Sigmoid colon (tissue), 7 donors: ENCODE results near the gene TNFRSF11A. TPM values are rescaled to one million over a fixed set of nuclear protein-coding genes. Genes with fewer than 3 reads are reported as not detected.

Experiments used
- DNase-seq: peaks from one replicate; pipeline ENCODE4 v3.0.0-alpha.2; 2019
- H3K27ac ChIP-seq, 4 donors: fragments of 200-600 bp; sonication (generic); one replicate each; pipeline ENCODE4 v1.5.1; 2016 to 2019; ENCODE audit warnings: mild to moderate bottlenecking in 1 of 4
- H3K27me3 ChIP-seq, 3 donors: fragments of 200-600 bp; sonication (generic); one replicate each; pipeline ENCODE4 v1.5.1; 2019; ENCODE audit warnings: mild to moderate bottlenecking in 1 of 3
- H3K36me3 ChIP-seq, 4 donors: fragments of 200-600 bp; sonication (generic); one replicate each; pipeline ENCODE4 v1.5.1; 2016 to 2019
- H3K4me1 ChIP-seq, 4 donors: fragments of 200-600 bp; sonication (generic); one replicate each; pipeline ENCODE4 v1.5.1; 2017 to 2019
- H3K4me3 ChIP-seq, 4 donors: fragments of 200-600 bp; sonication (generic); one replicate each; pipeline ENCODE4 v1.5.1; 2017 to 2019; ENCODE audit warnings: mild to moderate bottlenecking in 2 of 4, moderate library complexity in 1 of 4
- H3K9me3 ChIP-seq, 4 donors: fragments of 200-600 bp in 3 of 4; sonication (generic) in 3 of 4; one replicate each; pipeline versions ENCODE4 v1.5.1 to v1.6.1; 2013 to 2019
- EP300 ChIP-seq, 4 donors: sonication (generic); formaldehyde crosslinking; IDR thresholded peaks; one replicate each; pipeline ENCODE4 v1.6.1; 2017; ENCODE audit warnings: antibody characterized with exemption in 4 of 4
- POLR2A ChIP-seq, 2 donors: fragments of 450-650 bp; IDR thresholded peaks; one replicate each; pipeline ENCODE4 v1.6.1; 2016; ENCODE audit warnings: antibody characterized with exemption in 2 of 2, mild to moderate bottlenecking in 2 of 2, moderate library complexity in 2 of 2
- POLR2AphosphoS5 ChIP-seq, 4 donors: sonication (generic); formaldehyde crosslinking; IDR thresholded peaks; one replicate each; pipeline ENCODE4 v1.6.1; 2017; ENCODE audit warnings: antibody characterized with exemption in 4 of 4
- WGBS, 2 donors: extraction: QIAGEN DNeasy Blood & Tissue Kit; methylation state at CpG; one replicate each; pipeline ENCODE4 v1.1.7; 2013; 5-methylcytosine and 5-hydroxymethylcytosine counted together
- intact Hi-C: fragments of 100-400 bp; cut with DNase I; formaldehyde crosslinking; loops from one replicate; pipeline ENCODE4 v1.15.1; 2023
- polyA plus RNA-seq, 3 donors: library from polyadenylated mRNA; stranded (reverse); fragments of 200-250 nt; gene quantifications; one replicate each; pipeline ENCODE4 v1.2.3, GENCODE V29; 2013
- total RNA-seq, 4 donors: library from RNA; depleted of rRNA; stranded (reverse); fragments of >200 nt; gene quantifications; one replicate each; pipeline ENCODE4 v1.1.0, GENCODE V29; 2016
- TF ChIP-seq, protein P1 (sequence below), 4 experiments: fragments of 450-650 bp in 3 of 4; fragments of 200-600 bp in 1 of 4; IDR thresholded peaks; one replicate each; pipeline ENCODE4 v1.5.1; 2016 to 2019; ENCODE audit warnings: antibody characterized with exemption in 4 of 4, mild to moderate bottlenecking in 3 of 4, moderate library complexity in 2 of 4
- donor health status: healthy with polysubstance abuse.
- donor health status: Bipolar disorder and iron deficiency.
- donor health status: healthy.

Gene TNFRSF11A
- total and polyA plus RNA-seq, 7 donors, result 2.1 to 19.9 (median 3.6) TPM

DNA sequence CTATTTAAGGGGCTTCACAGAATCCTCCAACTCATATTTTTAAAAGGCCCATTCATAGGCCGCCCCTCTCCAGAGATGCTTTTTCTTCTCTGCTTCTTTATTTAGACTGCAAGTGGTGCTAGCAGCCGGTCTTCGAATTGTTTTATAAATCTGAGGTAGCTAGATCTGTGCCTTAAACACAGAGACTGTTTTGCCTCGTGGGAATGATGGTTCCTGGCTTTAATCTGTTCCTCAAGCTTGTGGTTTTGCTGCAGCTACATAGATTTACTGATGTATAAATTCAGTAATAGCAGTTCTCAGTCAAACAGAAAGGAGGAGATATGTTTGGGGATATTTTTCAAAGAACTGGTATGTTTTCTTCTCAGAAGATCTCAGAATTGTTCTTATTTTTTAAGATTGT, 45.3 kb downstream of the TNFRSF11A start:
- no peak overlapping the region for H3K4me3 ChIP-seq
- H3K4me1 ChIP-seq, result peaks cover 0 to 23% (median 15%) of the 10 kb centered on the region in 4 donors
- H3K36me3 ChIP-seq, result no peaks in the 10 kb centered on the region
- DNase-seq, result no peak
- no peaks in the 10 kb centered on the region for H3K27me3 ChIP-seq
- H3K27ac ChIP-seq, result no peak overlapping the region
- TF ChIP-seq EP300 (IDR thresholded peaks at IDR 0.05), result no peak
- TF ChIP-seq POLR2A (IDR thresholded peaks at IDR 0.05), result no peak
- TF ChIP-seq, protein P1, sequence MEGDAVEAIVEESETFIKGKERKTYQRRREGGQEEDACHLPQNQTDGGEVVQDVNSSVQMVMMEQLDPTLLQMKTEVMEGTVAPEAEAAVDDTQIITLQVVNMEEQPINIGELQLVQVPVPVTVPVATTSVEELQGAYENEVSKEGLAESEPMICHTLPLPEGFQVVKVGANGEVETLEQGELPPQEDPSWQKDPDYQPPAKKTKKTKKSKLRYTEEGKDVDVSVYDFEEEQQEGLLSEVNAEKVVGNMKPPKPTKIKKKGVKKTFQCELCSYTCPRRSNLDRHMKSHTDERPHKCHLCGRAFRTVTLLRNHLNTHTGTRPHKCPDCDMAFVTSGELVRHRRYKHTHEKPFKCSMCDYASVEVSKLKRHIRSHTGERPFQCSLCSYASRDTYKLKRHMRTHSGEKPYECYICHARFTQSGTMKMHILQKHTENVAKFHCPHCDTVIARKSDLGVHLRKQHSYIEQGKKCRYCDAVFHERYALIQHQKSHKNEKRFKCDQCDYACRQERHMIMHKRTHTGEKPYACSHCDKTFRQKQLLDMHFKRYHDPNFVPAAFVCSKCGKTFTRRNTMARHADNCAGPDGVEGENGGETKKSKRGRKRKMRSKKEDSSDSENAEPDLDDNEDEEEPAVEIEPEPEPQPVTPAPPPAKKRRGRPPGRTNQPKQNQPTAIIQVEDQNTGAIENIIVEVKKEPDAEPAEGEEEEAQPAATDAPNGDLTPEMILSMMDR (IDR thresholded peaks at IDR 0.05), result no peak
- no peak for TF ChIP-seq POLR2AphosphoS5 (IDR thresholded peaks at IDR 0.05)
- WGBS, 2 donors, result 52 to 77% methylated on average over 4 of the region's 4 CpGs
- intact Hi-C loops, result no loop called here
- no peaks in the 10 kb centered on the region for H3K9me3 ChIP-seq

DNA sequence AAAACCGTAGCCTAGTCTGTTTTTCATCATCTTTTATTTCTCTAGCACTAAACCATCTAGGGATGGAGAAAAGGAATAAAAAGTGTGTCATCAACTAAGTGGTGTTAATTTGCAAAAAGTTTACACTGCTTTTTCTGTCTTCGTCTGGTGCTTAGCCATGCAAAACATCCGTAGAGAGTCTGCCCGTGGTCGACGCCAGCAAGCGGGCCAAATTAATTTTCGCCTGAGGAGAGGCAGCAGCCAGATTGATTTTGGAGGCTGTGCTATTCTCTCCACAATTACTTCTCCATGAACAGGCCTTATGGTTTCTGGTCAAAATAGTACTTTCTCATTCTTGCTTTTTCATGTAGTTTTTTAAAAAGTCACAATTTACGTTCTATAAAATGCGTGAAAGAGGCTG, 46.3 kb downstream of the TNFRSF11A start:
- Histone ChIP-seq H3K4me1 (peaks cover 0 to 23% (median 15%) of the 10 kb centered on the region in 4 donors), H3K4me3 (peak overlapping the region in 1 of 4 donors; percentile 9), H3K27ac (peak overlapping the region in 2 of 4 donors; percentile 30 to 34), H3K9me3 (no peaks in the 10 kb centered on the region), H3K36me3 (no peaks in the 10 kb centered on the region), H3K27me3 (no peaks in the 10 kb centered on the region)
- intact Hi-C loops, result no loop called here
- WGBS, 2 donors, result 86 to 90% methylated on average over 10 of the region's 10 CpGs
- TF ChIP-seq EP300 (IDR thresholded peaks at IDR 0.05), result no peak
- TF ChIP-seq POLR2AphosphoS5 (IDR thresholded peaks at IDR 0.05), result peak in 1 of 4 donors; percentile 39
- DNase-seq, result no peak

DNA sequence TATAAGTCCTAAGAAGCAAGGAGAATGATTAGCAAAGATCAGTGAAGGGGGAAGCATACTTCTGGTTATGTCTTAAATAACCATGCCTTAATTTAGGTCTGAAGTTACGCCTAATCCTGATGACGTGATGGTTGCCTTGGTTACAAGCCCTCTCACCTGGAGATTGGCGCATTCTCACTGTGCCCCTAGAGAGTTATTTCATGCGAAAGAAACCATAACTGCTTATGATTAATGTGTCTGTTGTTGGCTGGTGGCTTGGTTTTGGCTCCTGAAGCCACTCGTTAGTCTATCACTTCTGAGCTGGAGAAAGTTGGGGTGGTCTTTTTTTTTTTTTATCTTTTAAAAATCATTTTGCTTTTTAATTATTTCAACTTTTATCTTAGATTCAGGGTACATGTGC, 47.0 kb downstream of the TNFRSF11A start:
- Histone ChIP-seq H3K27ac (no peak overlapping the region), H3K27me3 (no peaks in the 10 kb centered on the region), H3K36me3 (no peaks in the 10 kb centered on the region), H3K4me1 (peaks cover 0 to 23% (median 15%) of the 10 kb centered on the region in 4 donors), H3K9me3 (no peaks in the 10 kb centered on the region), H3K4me3 (no peak overlapping the region)
- no peak for TF ChIP-seq POLR2AphosphoS5 (IDR thresholded peaks at IDR 0.05)
- no peak for TF ChIP-seq EP300 (IDR thresholded peaks at IDR 0.05)
- no peak for TF ChIP-seq POLR2A (IDR thresholded peaks at IDR 0.05)
- TF ChIP-seq, protein P1 (IDR thresholded peaks at IDR 0.05), result no peak
- intact Hi-C loops, result no loop called here
- DNase-seq, result no peak
- WGBS, 2 donors, result 85 to 88% methylated on average over 5 of the region's 5 CpGs

DNA sequence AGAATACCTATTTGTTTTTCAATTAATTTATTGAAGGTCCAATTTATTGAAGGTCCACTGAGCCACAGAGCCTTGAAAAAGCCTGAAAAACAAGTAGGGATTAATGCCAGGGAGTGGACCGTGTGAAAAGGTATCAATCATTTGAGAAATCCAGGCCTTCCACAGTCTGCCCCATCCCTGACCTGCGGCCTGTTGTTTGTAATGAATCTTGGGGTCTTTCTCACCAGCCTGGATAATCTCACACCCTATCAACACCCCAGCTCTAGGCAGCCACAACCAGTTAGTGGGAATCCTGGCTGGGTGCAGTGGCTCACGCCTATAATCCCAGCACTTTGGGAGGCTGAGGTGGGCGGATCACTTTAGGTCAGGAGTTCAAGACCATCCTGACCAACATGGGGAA, 47.8 kb downstream of the TNFRSF11A start:
- intact Hi-C loops, result no loop called here

DNA sequence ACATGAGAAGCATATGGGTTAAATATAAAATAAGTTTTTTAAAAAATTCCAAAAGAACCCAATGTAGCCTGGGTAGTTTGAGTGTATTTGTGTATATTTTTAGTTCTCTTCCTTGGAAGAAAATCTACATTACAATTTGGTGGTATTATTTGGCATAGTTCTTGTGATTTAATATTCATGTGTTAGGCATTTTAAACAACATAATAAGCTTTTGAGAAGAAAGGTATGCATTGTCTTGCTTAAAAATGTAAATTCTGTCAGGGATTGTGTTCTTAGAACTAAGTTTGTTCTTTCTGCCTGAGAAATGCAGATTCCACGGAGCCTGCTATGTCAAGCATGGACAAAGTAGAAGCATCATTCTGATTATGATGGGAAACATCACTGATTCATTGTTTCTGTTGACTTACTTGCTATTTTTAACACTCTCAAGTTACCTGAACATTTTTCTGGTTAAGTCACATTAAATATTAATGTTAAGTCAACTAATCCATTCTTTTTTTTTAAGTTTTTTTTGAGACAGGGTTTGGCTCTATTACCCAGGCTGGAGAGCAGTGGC, 49.4 kb downstream of the TNFRSF11A start:
- Histone ChIP-seq H3K36me3 (no peaks in the 10 kb centered on the region), H3K27me3 (no peaks in the 10 kb centered on the region), H3K27ac (no peak overlapping the region), H3K4me1 (peaks cover 0 to 23% (median 15%) of the 10 kb centered on the region in 4 donors), H3K9me3 (no peaks in the 10 kb centered on the region), H3K4me3 (no peak overlapping the region)
- intact Hi-C loops, result no loop called here
- WGBS, 2 donors, result 90% methylated on average over 1 of the region's 1 CpG
- no peak for DNase-seq
- no peak for TF ChIP-seq EP300 (IDR thresholded peaks at IDR 0.05)
- TF ChIP-seq, protein P1 (IDR thresholded peaks at IDR 0.05), result no peak
- no peak for TF ChIP-seq POLR2A (IDR thresholded peaks at IDR 0.05)
- TF ChIP-seq POLR2AphosphoS5 (IDR thresholded peaks at IDR 0.05), result no peak

More for the DNA sequence above, 47.8 kb downstream of the TNFRSF11A start:
- Histone ChIP-seq H3K4me3 (no peak overlapping the region), H3K36me3 (no peaks in the 10 kb centered on the region), H3K9me3 (no peaks in the 10 kb centered on the region), H3K27me3 (no peaks in the 10 kb centered on the region), H3K27ac (no peak overlapping the region), H3K4me1 (peaks cover 0 to 23% (median 15%) of the 10 kb centered on the region in 4 donors)
- 89 to 93% methylated on average over 4 of the region's 4 CpGs for WGBS, 2 donors
- DNase-seq, result no peak
- TF ChIP-seq POLR2A (IDR thresholded peaks at IDR 0.05) (no peak), EP300 (IDR thresholded peaks at IDR 0.05) (no peak), POLR2AphosphoS5 (IDR thresholded peaks at IDR 0.05) (no peak)
- TF ChIP-seq, protein P1 (IDR thresholded peaks at IDR 0.05), result no peak
